HG03439 (cell line): ENCODE data around the gene THOC7.
A peak's percentile ranks its signal among the peaks of the same experiment; 100 is the strongest.

Experiments
- ATAC-seq: cut with Tn5 transposase; IDR thresholded peaks from one replicate; pipeline ENCODE4 v1.9.1; 2021; ENCODE audit warnings: mild to moderate bottlenecking, moderate library complexity; ENCODE audit not compliant: unreplicated experiment

THOC7 gene

DNA sequence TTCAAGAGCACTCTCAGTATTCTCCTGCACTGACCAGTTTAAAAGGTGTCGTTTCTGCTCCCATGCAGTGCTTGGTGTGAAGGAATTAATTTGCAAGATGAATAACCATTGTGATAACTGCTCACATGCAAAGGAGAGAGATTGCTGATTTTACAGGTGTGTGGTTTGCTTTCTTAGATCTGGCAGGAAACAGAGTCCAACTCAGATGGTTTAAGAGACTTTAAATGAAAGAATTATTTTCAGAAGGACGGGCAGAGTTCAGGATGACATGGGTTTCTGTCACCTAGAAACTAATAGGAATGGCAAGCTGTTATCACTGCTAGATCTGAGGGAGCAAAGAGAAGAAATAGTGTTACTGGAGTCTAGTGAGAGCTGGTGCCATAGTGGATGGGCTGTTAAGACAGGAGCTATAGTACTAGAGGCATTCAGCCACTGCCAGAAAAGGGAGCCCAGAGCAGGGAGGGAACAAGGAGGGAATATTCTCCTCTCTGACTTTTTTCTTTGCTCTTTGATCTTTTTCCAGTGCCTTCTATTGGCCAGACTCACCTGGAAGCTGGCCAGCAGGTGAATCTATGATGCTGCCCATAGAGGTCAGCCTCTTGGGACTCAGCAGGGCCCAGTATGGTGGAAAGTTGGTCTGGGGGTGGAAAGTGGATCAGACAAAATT lies 14.9 kb upstream of the THOC7 start:
- no peak for ATAC-seq

DNA sequence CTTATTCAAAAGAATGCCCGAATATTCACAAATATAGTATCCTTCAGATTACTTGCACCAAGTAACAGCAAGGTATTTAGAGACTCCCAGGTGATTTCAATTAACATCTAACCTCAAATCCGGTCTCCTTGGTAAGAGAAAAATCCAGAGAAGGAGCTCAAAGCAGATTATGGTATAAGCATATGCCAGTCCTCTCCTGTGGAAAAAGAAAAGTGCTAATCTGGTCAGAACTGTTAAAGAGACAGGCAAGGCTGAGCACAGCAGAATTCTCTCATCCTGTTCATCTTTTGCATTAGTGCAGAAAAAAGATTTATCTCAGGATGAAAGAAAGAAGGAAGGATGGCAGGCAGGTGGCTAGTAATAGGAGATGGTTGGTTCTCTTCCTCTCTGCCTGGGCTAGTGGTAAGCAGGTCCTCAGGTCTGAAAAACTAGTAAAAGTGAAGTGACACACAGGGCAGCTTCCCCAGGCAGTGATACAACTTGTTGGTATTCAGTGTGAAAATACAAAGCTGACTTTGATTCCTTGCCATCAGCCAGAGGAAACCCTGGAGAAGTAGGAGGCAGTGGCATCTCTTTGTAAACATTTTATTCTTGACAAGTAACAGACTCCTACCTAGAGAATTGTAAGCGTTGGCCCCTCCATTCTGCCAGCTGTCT lies 14.3 kb upstream of the THOC7 start:
- ATAC-seq: no peak

DNA sequence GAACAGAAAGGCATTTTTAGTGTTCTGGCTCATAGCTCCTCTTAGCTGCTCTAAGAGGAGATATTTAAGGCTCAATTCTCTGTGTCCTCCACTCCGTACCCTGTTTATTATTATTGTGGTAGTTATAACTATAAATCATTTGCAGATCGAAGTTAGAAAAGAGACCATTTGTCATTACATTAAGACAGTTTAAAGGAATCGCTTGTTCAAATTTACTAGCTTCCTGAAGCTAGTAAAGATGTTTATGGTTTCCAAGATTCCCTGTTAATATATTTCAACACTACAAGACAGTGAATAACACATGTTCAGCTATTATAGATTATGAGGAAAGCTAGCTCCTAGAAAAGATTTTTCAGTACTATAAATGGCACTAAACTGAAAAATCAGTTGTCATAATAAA lies 12.7 kb upstream of the THOC7 start:
- no peak for ATAC-seq

DNA sequence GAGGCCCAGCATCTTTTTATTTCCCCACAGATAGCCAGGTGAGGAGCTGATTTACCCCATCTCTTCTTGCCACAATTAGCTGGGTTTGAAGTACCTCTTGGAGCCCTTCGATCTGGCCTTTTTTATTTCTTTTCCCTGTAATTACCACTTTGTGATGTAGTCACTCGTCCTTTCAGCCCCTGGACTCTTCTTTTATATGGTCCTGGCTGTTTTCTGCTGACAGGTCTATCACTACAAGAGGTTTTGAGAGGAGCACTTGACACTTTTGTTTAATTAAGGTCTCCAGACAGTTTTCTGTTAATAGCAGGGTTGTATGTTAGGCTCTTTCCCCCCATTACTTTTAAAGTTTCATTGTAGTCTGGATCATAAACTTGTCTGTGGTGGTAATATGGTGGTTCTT lies 11.9 kb upstream of the THOC7 start:
- ATAC-seq: no peak

DNA sequence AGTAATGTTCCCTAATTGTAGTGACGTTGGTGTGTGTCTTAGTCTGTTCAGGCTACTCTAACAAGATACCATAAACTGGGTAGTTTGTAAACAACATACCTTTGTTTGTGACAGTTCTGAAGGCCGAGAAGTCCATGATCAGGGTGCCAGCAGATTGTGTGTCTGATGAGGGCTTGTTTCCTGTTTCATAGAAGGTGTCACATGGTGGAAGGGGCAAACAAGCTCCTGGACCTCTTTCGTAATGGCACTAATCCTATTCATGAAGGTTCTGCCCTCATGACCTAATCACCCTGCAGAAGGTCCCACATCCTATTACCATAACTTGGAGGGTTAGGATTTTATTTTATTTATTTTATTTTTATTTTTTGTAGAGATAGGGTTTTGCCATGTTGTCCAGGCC lies 11.2 kb upstream of the THOC7 start:
- no peak for ATAC-seq

DNA sequence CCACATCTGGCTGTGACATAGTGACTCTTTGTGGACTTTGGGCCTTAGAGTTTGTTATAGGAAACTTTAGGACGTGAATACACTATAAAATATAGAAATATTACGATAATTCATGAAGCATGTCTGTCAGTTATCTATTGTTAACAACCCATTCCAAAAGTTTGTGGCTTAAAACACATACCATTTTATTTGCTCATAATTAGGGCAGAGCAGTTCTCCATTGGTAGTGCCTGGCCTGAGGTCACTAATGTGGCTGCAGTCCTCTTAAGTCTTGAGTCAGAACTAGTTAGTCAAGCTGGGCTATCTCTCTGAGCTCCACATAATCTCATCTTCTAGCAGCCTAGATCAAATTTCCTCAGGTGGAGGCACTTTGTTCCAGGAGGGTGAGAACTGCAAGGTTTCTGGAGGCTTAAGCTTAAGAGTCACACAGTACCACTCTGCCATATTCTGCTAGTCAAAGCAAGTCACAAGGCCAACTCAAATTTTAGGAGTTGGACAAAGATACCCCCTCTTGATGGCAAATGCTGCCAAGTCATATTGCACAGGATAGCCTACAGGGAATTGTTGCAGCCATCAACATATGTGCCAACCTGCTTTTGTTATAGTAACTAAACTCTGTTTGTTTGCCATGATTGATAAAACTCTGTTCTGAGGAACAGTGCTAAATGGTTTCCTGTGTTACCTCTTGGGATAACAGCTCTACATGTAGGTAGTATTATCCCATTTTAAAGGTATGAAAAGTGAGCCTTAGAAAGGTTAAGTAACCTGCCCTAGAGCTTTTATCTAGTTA lies 8.7 kb upstream of the THOC7 start:
- ATAC-seq: no peak

DNA sequence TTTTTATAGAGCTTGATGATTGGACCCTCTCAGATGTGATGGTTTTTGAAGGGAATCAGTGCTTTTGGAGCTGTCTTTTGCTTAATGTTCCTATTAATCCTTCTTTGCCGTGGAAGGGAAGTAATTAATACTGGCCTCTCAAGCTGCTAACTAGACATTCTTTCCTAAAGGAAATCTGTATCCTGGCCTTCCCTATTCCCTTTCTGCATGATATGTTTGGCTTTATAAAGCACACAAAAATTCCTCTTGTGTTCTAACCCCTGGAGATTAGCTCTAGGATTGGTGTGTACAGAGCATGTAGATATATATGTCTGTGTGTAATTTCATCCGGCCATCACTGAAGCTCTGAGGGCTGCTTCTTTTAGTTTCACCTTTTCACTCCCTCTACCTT lies 7.0 kb upstream of the THOC7 start:
- ATAC-seq: no peak

DNA sequence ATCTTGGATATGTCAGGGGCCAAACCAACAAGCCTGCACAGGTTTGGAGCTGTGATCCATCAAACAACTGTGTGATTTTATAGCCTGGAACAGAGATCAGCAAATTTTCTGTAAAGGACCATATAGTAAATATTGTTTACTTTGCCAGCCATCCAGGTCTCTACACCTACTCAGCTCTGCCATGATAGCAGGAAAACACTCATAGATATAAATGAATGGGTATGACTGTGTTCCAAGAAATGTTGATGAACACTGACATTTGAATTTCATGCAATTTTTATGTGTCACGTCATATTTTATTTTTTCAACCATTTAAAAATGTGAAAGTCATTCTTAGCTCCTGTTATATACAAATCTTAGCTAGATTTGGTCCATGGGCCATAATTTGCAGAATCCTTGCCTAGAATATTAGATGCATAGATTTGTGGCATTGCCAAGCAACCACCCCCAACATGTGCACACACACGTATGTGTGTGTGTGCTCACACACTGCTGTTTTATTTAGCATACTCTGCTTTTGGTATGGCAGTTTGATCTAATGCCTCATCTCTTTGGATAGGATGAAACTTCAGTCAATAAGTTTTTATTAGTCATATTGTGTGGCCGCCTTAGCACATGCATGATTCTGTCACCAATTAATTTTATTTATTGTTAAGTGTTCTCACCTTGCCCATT lies 6.5 kb upstream of the THOC7 start:
- ATAC-seq: no peak

DNA sequence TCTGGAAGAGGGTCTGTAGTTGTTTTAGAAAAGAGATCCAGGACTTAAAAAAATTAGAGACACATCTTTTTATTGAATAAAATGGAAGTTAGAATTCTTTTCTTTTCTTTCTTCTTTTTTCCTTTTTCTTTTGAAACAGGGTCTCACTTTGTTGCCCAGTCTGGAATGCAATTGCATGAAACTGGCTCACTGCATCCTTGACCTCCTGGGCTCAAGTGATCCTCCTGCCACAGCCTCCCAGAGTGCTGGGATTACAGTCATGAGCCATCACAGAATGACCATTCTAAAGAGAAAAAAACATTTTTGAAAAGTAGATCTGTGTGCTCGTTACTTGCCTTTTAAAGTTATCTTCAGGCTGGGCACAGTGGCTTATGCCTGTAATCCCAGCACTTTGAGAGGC lies 3.6 kb upstream of the THOC7 start:
- ATAC-seq: no peak

DNA sequence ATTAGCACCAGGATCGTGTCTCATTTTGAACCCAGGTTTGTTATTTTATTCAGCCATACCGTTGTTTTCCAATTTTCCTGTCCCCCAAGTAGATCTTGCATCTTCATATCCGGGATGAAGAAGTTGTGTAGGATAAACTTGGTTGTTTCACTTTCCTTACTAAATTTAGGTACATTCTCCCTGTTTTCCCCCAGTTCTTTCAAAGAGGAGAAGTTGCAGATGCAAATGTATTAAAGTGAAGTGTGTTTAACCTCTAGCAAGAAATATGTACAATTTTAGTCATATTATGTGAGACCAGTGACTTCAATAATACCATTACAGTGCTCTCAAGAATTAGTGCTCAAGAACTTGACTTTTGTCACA lies 1.3 kb upstream of the THOC7 start:
- ATAC-seq: no peak

DNA sequence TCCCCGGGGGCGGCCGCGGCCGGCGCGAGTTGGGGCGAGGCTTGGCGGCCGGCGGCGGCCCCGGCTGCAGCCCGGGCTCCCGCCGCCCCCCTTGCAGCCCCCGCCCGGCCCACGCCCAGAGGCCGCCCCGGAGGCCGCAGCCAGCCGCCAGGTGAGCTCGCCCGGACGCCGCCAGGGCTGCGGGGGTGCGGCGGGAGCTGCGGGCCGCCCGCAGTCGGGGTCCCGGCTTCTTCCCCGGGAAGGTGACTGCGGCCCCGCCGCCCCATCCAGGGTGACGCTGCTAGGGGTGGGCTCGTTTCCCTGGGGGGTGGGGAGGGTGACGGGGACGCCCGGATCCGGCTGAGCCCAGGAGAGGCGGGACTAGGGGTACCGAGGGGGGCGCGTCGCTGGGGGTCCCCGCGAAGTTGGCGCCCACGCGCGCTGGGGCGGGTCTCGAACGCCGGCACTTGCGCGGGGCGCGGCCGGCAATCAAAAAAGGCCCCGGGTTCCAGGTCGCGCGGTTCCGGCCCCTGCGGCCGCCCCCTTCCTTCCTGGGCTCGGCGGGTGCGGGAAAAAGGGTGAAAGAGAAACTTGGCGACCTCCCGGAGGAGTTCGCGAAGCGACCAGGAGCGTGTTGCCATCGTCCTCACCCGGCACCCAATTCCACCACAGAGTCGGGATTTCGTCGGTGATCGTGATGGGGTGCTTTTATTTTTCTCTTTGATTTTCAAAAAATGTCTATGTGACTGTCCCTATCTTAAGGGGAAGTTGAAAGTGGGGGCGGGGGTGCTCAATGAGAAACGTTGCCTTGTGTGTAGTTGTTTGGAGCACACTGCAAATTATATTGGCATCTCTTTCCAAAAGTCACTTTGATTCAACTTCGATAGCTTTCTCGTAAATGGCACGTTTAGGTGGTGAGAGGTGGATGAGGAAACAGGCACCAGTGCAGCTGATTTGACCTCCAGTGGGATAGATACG lies 681 bp upstream of the THOC7 start:
- ATAC-seq: peak; percentile 47

DNA sequence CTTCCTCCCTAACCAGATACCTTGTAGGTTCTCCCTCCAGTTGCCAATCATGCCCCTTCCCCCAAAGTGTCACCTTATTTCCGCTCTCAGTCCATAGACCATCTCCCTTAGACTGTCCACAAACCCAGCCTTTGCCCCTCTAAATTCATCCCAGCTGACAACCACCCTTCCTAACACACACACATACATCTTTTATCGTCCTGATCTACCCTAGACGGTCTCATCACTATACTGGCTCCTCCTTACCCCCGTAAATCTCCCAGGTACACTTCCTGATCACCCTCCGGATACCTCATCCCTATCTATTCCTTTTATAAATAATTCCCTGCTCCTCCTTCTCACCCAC lies 828 bp downstream of the THOC7 start:
- ATAC-seq: peak; percentile 5

DNA sequence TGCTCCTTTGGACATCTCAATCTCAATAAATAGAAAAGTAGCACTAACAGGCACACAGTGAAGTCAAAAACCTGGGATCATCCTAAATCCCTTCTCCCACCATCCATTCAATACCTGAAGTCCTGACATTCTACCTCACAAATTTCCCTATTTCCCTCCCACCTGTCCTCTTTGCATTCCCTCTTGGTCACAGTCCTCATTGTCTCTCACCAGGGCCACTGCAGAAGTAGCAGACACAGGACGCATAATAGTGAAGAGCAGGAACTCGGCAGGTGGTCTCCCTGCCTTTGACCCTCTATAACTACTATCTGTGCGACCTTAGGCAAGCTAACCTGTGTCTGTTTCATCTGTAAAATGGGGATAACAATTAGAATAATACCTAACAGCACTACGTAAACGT lies 2.3 kb downstream of the THOC7 start:
- no peak for ATAC-seq

DNA sequence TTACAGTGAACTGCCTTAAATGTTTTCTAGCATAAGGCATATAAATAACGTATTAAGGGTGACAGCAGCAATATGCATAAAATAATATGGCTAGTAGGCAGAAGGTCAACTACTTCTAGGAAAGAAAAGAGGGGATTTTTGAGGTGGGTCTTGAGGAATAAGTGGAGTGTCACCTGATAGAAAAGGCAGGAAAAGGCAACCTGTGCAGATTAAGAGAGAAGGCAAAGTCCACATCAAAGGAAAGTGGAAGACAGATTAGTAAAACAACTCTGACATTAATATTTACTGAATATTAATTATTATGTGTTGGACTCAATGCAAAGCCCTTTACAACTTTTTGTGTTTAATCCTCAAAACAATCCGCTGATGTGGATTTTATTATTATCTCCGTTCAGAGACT lies 2.8 kb downstream of the THOC7 start:
- no peak for ATAC-seq

DNA sequence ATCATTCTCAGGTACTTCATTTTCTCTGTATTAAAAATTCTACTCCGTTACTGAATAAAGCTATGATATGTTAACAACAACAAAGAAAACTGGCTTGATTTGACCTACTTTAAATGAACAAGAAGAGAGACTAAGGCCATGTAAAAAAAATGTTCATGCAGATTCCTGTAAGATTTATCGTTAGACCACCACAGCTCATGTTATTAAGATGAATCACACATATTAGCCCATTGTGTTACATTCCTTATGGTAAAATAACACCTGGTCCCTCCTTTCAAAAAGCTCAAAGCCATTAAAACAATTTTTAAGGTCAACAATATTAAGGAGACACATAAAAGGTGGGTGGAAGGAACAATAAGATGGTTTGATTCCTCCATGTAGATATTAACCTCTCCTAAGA lies 6.3 kb downstream of the THOC7 start:
- ATAC-seq: no peak

DNA sequence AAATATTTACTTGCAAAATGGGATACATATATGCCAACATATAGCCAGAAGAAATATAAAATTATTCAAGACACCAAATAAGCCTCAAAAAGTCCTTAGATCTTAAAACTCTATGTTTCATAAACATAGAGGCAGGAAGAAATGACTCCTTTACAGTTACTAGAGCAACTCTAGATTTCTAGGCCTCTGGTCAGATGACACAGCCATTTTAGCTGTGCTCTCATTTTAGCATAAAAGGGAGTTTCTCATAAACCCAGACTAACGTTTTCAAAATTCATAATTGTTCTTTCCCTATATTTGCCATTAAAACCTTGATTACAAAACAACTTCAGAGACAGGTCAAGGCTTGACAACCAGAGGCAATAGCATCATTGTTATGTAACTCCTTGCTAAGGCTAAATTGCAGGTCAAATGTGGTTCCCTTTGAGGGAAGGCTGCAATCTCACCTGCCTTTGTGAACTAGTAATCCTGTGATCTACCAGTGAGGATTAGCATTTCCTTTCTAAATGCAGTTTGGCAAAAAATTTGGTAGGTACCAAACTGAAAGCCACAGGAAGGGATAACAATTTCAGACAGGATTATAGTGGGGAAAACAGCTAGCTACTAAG lies 8.2 kb downstream of the THOC7 start:
- ATAC-seq: no peak

DNA sequence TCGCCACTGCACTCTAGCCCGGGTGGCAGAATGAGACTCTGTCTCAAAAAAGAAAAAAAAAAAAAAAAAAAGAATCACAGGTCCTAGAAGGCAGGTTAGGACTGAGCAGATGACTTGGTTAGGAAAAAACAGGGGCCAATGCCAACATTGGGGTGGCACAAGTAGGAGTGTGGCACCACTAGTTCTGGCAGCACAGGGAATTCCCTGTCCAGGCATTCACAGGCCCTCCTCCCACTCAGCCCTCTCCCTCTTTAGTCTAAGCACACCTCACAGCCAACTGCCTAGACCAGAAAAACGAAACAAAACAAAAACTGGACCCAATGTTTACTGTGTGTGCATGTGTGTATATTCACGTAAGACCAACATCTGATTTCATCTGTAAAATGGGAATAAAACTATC lies 10.5 kb downstream of the THOC7 start:
- no peak for ATAC-seq

DNA sequence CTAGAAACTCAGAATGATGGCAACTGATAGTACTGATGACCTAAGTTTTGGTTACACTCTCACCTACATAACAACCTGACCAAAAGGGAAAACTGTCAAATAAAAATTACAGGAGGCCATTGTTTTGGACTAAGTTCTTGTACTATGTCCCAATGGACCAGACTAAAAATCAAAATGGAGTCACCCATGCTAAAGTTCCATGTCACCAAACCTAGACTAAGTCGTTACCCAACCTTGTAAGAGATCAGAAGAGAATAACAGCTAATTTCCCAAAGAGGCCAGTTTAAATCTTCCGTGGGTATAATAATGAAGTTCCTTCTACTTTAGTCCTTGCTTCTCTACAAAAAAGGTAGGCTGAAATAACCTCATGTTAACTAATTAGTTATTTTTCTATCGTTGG lies 12.3 kb downstream of the THOC7 start:
- ATAC-seq: no peak

DNA sequence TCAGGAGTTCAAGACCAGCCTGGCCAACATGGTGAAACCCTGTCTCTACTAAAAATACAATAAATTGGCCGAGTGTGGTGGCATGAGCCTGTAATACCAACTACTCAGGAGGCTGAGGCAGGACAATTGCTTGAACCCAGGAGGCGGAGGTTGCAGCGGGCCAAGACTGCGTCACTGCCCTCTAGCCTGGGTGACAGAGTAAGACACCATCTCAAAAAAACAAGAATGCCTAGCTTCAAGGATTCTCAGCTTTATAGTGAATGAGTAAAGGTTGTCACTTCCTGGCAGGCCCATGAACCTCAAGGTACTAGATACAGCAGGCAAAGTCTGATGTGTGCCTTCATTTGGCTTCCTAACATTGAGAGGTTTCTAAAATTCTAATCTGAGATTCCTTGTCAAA lies 14.4 kb downstream of the THOC7 start:
- ATAC-seq: no peak

DNA sequence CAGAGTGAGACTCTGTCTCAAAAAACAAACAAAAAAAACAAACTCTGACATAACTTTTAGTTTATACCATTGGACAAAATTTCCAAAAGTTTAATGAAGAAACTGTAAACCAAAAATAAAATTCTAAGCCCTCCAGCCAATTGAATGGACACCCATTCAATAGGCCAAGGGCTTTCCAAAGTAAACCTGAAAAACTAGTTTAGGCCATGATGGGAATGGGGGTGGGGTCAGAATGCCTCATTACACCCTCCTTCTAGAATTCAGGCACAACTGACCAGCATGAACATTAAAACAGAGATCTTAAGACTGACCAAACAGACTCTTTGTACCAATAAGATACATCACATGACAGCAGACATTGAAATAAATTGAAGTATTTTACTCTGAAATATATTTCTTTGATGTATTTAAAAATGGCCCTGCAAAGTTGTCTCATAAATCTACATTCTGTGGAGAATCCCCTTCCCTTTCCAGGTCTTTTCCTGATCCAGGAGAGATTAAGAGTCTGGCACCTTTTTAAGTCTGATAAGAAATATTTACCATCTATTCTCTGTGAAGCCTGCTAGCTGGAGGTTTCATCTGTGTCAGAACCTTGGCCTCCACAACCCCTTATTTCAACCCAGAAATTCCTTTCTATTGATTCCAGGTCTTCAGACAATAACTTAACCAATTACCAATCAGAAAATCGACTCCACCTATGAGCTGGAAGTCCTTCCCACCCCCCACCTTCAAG lies 15.7 kb downstream of the THOC7 start:
- no peak for ATAC-seq
